ENCODE results near the gene SHISAL1. TPM values are rescaled to one million over a fixed set of nuclear protein-coding genes. Genes with fewer than 3 reads are reported as not detected.

Gene SHISAL1
- total RNA-seq, 2 experiments from 2014 or later, result not detected

DNA sequence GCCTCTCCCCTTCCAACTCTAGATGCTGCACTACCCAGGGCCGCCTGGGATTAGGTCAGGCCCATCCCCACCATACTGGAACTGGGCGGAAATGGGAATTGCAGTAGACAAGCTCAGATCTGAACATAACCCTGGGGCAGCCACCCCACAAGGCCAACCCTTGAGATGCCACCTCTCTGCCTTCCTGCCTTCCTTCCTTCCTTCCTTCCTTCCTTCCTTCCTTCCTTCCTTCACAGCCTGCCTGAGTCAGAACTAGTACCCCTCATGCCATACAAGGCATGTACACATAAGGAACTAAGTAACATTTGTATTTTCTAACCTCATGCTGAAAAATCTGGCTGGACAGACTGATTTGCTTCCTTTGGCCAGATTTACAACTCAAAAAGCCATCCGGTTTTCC lies 28.0 kb downstream of the SHISAL1 start:
- Mint-ChIP-seq H3K4me1 (no peaks in the 10 kb centered on the region), H3K9me3 (no peaks in the 10 kb centered on the region), H3K36me3 (no peaks in the 10 kb centered on the region), H3K27ac (peak overlapping the region; percentile 7), H3K4me3 (no peak overlapping the region), H3K27me3 (peaks cover 4% of the 10 kb centered on the region)
- ATAC-seq (ENCODE audit: low read depth) (no peak), DNase-seq (no peak)
- POLR2A ChIA-PET, result no interaction called here

DNA sequence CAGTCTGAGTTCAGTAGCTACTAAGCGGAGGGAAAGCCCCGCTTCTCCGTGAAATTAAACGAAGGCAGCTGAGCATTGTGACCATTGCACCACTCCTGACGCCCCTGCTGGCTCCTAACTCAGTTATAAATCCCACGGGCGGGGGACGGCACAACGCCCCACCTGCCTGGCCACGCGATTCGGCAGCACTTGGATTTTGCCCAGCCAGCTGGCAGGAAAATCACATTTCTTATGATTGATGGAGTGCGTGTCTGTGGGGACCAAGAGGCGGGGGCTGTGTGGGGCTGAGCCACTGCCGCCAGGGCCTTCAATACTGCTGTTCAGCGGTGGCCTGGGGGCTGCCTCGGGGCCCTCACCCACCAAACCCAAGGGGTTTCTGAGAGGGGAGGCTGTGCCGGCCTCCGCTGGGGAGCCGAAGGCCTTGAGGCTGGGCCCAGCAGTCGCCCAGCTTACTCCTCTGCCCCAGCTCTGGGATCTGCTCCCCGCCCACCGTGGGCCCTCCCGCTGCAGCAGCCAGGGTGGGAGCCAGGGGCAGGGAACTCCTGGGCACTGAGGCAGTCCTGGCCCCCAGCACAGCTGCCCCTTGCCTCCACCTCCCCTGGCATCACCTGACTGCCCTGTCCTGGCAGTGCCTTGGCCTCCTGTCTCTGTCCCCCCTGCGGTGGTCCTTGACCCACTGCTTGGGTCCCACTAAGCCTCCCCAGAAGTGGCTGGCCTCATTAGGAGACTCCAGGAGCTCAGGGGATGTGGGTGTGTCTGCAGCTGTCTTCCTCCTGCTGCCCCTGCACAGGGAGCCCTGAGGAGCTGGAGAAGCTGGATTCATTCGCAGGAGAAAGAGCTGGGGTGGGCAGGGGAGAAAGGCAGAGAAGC lies 30.7 kb downstream of the SHISAL1 start:
- no peak overlapping the region for H3K4me3 Mint-ChIP-seq
- DNase-seq, result no peak
- H3K27ac Mint-ChIP-seq, result no peak overlapping the region

DNA sequence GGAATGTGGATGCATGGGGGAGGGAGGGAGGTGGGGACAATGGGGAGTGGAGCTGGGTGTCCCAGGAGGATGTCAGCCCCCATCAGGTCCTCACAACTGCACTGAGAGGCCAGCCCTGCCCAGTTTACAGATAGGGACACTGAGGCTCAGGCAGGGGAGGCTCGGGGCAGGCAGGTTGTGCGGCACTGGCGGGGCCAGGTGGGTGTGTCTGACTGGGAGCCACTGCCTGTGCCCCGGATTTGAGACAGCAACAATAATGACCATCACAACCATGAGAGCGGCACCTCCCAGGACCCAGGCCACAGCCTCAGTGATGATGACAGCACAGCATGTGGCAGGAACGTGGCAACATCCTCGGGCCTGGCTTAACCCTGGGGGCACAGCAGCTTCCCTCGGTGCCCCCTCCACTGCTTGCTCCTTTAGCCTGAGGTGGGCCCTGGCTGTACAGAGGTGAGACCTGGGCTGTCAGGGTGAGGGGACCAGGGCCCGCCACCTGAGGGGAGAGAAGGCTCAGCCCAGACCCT lies 32.0 kb downstream of the SHISAL1 start:
- Mint-ChIP-seq H3K27ac (no peak overlapping the region), H3K4me1 (no peaks in the 10 kb centered on the region), H3K36me3 (no peaks in the 10 kb centered on the region), H3K27me3 (peaks cover 14% of the 10 kb centered on the region), H3K4me3 (no peak overlapping the region), H3K9me3 (no peaks in the 10 kb centered on the region)
- POLR2A ChIA-PET, result no interaction called here
- DNase-seq, result no peak
- no peak for ATAC-seq (ENCODE audit: low read depth)

More for the DNA sequence above, 30.7 kb downstream of the SHISAL1 start:
- POLR2A ChIA-PET, result no interaction called here
- peaks cover 10% of the 10 kb centered on the region for H3K27me3 Mint-ChIP-seq
- ATAC-seq (ENCODE audit: low read depth), result no peak
- H3K9me3 Mint-ChIP-seq, result no peaks in the 10 kb centered on the region
- H3K36me3 Mint-ChIP-seq, result no peaks in the 10 kb centered on the region
- H3K4me1 Mint-ChIP-seq, result no peaks in the 10 kb centered on the region

DNA sequence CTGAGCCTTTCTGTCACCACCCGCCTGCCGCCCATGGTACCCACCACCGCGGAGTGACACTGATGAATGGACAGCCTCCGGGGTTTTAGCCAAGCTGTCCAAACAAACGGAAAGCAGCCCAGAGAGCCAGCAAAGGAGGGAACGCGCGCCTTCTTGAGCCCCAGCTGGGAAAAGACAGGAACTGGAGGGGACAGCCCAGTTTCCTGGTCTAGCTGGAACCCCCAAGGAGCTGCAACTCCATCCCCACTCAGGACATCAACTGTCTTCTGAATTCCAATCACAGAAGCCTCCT lies 33.7 kb downstream of the SHISAL1 start:
- no peak overlapping the region for H3K27ac Mint-ChIP-seq
- no peaks in the 10 kb centered on the region for H3K36me3 Mint-ChIP-seq
- H3K9me3 Mint-ChIP-seq, result no peaks in the 10 kb centered on the region
- H3K4me1 Mint-ChIP-seq, result no peaks in the 10 kb centered on the region
- no peak for DNase-seq
- POLR2A ChIA-PET, result no interaction called here
- no peak for ATAC-seq (ENCODE audit: low read depth)
- H3K27me3 Mint-ChIP-seq, result peaks cover 14% of the 10 kb centered on the region
- H3K4me3 Mint-ChIP-seq, result no peak overlapping the region

DNA sequence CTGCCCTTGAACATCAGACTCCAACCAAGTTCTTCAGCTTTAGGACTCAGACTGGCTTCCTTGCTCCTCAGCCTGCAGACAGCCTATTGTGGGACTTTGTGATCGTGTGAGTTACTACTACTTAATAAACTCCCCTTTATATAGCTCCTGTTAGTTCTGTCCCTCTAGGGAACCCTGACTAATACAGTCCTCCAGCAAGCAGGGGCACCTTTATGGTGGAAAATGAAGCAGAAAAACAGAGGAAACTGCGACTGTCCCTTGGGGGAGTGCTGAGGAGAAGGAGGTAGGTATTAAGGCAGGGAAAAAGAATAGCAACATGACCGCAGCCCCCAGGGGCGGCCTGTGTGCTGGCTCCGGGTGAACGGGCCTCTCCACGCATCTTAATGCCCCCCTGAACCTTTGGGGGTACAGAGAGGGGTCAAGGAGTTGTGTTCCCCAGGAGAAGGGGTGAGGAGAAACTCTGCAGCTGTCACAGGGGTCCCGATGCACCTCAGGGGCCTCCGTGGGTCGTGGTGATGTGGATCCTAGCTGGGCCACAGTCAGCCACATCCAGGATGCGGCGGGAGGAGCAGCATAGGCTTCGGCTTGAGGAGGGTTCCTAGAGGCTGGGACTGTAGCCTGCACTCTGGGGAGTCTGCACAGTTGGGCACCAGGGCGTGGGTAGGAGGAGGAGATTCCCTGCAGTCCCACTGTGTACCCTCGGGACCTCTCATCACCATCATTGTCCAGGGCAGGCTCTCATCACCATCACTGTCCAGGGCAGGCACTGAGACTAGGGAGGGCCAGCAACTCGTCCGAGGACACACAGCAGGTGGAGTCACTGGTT lies 34.3 kb downstream of the SHISAL1 start:
- POLR2A ChIA-PET, result no interaction called here
- DNase-seq, result no peak
- no peak overlapping the region for H3K27ac Mint-ChIP-seq
- peaks cover 1% of the 10 kb centered on the region for H3K4me1 Mint-ChIP-seq
- H3K36me3 Mint-ChIP-seq, result no peaks in the 10 kb centered on the region
- H3K27me3 Mint-ChIP-seq, result peaks cover 16% of the 10 kb centered on the region
- H3K9me3 Mint-ChIP-seq, result no peaks in the 10 kb centered on the region
- no peak for ATAC-seq (ENCODE audit: low read depth)
- no peak overlapping the region for H3K4me3 Mint-ChIP-seq

DNA sequence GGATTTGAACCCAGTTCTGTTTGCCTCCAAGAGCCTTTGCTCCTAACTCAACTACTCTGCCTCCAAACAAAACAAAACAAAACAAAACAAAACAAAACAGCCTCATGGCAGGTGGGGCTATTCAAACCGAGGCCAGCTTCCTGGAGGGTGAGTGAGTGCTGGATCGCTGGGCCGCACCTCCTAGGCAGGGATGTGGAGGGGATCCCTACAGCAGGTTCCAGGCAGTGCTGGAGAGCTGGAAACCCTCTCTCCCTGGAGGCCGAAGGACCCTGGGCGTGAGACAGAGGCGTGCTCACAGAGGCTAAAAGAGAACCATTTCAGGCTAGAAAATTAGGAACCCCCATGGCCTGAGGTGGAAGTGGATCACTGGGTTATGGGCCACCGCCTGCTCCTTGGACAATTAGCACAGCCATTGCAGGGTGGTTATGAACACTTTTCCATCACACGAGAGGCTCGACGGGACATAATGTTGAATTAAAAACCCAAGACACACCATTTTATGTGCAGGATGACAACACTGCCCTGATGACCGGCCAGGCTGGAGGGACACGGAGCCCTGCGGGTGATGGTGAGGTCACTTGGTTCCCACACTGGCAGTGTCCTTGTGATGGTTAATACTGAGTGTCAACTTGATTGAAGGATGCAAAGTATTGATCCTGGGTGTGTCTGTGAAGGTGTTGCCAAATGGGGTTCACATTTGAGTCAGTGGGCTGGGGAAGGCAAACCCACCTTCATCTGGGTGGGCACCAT lies 35.2 kb downstream of the SHISAL1 start:
- ATAC-seq (ENCODE audit: low read depth) (no peak), DNase-seq (no peak)
- H3K27ac Mint-ChIP-seq, result no peak overlapping the region
- peaks cover 4% of the 10 kb centered on the region for H3K4me1 Mint-ChIP-seq
- no peaks in the 10 kb centered on the region for H3K9me3 Mint-ChIP-seq
- H3K4me3 Mint-ChIP-seq, result no peak overlapping the region
- H3K36me3 Mint-ChIP-seq, result no peaks in the 10 kb centered on the region
- POLR2A ChIA-PET, result no interaction called here
- peaks cover 22% of the 10 kb centered on the region for H3K27me3 Mint-ChIP-seq

DNA sequence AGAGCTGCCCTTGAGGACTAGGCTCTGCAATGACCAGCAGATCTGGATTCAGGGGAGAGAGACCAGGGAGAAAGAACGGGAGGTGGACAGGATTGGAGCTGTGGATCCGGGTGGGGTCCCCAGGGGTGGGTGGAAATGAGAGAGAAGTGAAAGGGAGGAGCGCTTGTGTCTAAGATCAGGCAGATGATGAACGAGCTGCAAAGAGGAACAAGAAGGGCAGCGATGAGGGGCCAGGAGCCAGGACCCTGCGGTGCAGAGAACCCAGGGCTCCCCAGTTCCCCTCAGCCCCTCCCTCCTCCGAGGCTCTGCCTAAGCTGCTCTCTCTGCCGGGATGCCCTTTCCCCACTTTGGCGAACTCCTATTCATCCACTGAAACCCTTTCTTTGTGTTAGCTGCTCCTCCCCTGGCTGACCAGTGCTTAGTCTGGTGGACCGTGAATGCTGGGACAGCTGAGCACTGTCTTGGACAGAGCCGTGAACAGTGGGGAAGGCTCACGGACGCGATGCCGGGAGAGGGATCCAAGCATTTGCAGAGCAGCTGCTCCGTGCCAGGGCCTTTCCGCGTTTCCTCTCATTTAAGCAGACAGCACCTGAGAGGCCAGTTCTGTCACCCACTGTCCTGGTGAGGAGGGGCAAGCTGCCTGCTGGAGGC lies 35.9 kb downstream of the SHISAL1 start:
- no peak for ATAC-seq (ENCODE audit: low read depth)
- H3K4me1 Mint-ChIP-seq, result peaks cover 4% of the 10 kb centered on the region
- no peaks in the 10 kb centered on the region for H3K36me3 Mint-ChIP-seq
- POLR2A ChIA-PET, result no interaction called here
- no peak overlapping the region for H3K27ac Mint-ChIP-seq
- H3K9me3 Mint-ChIP-seq, result no peaks in the 10 kb centered on the region
- no peak overlapping the region for H3K4me3 Mint-ChIP-seq
- DNase-seq, result no peak
- H3K27me3 Mint-ChIP-seq, result peaks cover 22% of the 10 kb centered on the region

DNA sequence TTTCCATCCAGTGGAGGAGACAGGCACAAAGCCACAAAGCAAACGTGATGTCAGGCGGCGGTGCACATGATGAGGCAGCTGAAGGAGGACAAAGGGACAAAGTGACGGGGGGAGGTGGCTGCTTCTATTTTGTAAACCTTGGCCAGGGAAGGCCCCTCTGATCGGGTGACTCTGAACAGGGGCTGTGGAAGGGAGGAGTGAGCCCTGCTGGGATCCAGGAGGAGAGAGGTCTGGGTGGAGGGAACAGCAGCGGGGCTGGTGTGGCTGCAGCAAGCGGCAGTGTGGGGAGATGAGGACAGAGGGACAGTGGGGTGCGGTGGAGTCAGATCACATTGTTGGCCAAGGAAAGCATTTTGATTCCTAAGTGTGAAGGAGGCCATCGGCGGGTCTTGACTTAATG lies 36.7 kb downstream of the SHISAL1 start:
- Mint-ChIP-seq H3K27ac (no peak overlapping the region), H3K27me3 (peaks cover 22% of the 10 kb centered on the region), H3K9me3 (no peaks in the 10 kb centered on the region), H3K36me3 (no peaks in the 10 kb centered on the region), H3K4me1 (peaks cover 4% of the 10 kb centered on the region), H3K4me3 (no peak overlapping the region)
- no peak for DNase-seq
- POLR2A ChIA-PET, result no interaction called here
- no peak for ATAC-seq (ENCODE audit: low read depth)

DNA sequence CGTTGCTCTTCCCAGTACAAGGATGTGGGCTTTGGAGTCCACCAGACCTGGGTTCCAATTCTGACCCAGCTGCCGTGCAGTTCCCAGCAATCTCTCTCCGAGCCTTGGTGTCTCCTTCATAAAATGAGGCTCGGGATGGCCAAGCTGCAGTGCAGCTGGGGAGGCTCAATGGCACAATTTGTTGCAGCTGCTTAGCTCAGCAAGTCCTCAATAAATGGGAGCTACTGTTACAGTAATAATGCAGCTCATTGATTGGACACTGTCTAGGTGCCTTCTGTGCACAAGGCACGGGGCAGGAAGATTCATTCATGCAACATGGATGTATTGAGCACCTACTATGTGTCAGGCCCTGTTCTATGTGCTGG lies 37.1 kb downstream of the SHISAL1 start:
- no peaks in the 10 kb centered on the region for H3K36me3 Mint-ChIP-seq
- no peak overlapping the region for H3K4me3 Mint-ChIP-seq
- H3K9me3 Mint-ChIP-seq, result no peaks in the 10 kb centered on the region
- POLR2A ChIA-PET, result no interaction called here
- ATAC-seq (ENCODE audit: low read depth), result no peak
- no peak overlapping the region for H3K27ac Mint-ChIP-seq
- peaks cover 4% of the 10 kb centered on the region for H3K4me1 Mint-ChIP-seq
- H3K27me3 Mint-ChIP-seq, result peaks cover 22% of the 10 kb centered on the region
- no peak for DNase-seq

DNA sequence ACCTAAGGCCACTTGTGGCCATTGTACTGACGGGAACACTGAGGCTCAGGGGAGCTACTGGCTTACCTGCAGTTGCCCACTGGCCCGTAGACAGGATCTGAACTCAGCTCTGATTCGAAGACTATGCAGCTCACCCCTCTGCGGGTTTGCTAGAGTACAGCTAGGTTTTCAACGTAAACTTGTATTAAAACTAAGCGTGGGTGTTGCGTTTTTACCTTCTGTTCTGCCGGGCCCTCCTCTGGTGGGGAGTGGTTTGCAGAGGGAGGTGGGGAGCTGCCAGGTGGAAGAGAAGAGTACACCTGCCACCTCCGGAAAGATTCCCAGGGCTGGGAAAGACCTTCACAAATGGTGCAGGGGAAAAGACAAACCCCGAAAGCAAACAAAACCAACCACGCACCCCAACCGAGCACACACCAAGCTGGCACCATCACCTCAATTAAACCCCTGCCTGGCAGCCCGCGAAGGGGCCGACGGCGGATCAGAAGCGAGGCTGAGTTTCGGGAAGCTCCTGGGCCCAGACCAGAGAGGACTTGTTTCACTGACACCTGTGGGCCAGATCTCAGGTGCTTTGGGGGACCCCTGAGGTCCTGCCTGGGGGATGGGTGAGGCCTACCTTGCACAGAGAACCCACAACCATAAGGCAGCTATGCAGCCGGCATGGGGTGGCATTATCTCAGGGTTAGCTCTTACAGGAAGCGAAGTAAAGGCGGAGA lies 37.7 kb downstream of the SHISAL1 start:
- POLR2A ChIA-PET, result no interaction called here
- Mint-ChIP-seq H3K4me3 (no peak overlapping the region), H3K9me3 (no peaks in the 10 kb centered on the region), H3K36me3 (no peaks in the 10 kb centered on the region), H3K27me3 (peaks cover 20% of the 10 kb centered on the region), H3K27ac (no peak overlapping the region), H3K4me1 (peaks cover 4% of the 10 kb centered on the region)
- ATAC-seq (ENCODE audit: low read depth) (no peak), DNase-seq (no peak)

DNA sequence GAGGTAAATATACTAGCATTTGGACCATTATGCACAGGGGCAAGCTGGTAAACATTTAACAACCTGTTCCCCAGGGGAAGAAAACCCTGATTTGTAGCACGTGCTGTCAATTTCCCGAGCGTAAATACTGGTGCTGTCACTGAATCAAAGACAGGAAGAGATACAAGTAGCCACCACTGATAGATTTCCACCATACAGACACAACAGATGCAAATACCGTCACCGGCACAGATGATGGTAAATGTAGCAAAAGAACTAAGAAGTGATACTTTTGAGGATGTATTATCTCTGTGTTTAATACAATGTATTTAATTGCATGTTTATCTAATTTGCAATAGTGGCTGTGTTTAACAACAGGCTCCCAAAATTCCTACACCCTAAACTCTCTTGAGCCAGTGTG lies 39.6 kb downstream of the SHISAL1 start:
- H3K36me3 Mint-ChIP-seq, result no peaks in the 10 kb centered on the region
- no peak for DNase-seq
- POLR2A ChIA-PET, result no interaction called here
- peaks cover 11% of the 10 kb centered on the region for H3K27me3 Mint-ChIP-seq
- H3K27ac Mint-ChIP-seq, result no peak overlapping the region
- no peaks in the 10 kb centered on the region for H3K9me3 Mint-ChIP-seq
- ATAC-seq (ENCODE audit: low read depth), result no peak
- H3K4me1 Mint-ChIP-seq, result peaks cover 4% of the 10 kb centered on the region
- H3K4me3 Mint-ChIP-seq, result no peak overlapping the region

DNA sequence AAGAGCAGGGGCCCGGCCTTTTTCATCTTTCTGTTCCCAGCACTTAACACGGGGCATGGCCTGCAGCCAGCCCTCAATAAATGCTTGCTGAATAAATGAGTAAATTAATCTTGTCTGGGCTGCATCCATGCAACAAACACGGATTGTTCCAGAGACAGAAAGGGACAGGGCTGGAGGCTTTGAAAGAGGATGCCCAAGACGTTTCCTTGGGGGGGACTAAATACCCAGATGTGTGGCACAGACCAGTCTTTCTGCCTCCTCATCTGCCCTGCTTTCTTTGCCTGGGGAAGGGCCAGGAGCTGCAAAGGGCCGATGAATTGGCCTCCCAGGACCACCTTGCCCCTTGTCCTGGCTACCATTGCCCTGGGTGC lies 40.4 kb downstream of the SHISAL1 start:
- POLR2A ChIA-PET, result no interaction called here
- H3K9me3 Mint-ChIP-seq, result no peaks in the 10 kb centered on the region
- no peaks in the 10 kb centered on the region for H3K36me3 Mint-ChIP-seq
- H3K27me3 Mint-ChIP-seq, result peaks cover 11% of the 10 kb centered on the region
- H3K4me3 Mint-ChIP-seq, result no peak overlapping the region
- DNase-seq, result no peak
- peaks cover 4% of the 10 kb centered on the region for H3K4me1 Mint-ChIP-seq
- no peak overlapping the region for H3K27ac Mint-ChIP-seq
- ATAC-seq (ENCODE audit: low read depth), result no peak

All from activated naive CD8-positive, alpha-beta T cell treated with anti-CD3 and anti-CD28 coated beads, Interleukin-2, amount 10 ng/mL, durations not matched to agents 7 days and 5 days (primary cell).